ENCODE data around the gene RABGAP1L. TPM values are rescaled to one million over a fixed set of nuclear protein-coding genes. Genes with fewer than 3 reads are reported as not detected.

The RABGAP1L gene
- total and polyA plus RNA-seq, 4 donors, result 4.8 to 53.5 (median 18.8) TPM

GRCh38 chr1:174671826-174672225 is 512.5 kb downstream of the RABGAP1L start:
- H3K36me3 ChIP-seq (ENCODE audit: control insufficient read depth in 4 of 4, insufficient read depth in 3 of 4, low read depth in 1 of 4, low read length in 3 of 4), result no peaks in the 10 kb centered on the region
- H3K4me3 ChIP-seq (ENCODE audit: low read depth in 1 of 3, low read length in 3 of 3), result no peak overlapping the region
- no peak overlapping the region for H3K27ac ChIP-seq (ENCODE audit: low read depth in 1 of 2, low read length in 2 of 2)
- DNase-seq (ENCODE audit: low spot score), result no peak
- no peaks in the 10 kb centered on the region for H3K4me1 ChIP-seq (ENCODE audit: control insufficient read depth in 4 of 4, insufficient read depth in 4 of 4, low read length in 3 of 4)
- WGBS, result 89% methylated on average over 2 of the region's 2 CpGs
- no peak for TF ChIP-seq FOXA2 (IDR thresholded peaks at IDR 0.05)
- TF ChIP-seq EGR1 (IDR thresholded peaks at IDR 0.05; ENCODE audit: low read depth in 2 of 2), result no peak
- TF ChIP-seq ZBTB33 (IDR thresholded peaks at IDR 0.05), result no peak
- TF ChIP-seq REST (IDR thresholded peaks at IDR 0.05), result no peak
- TF ChIP-seq SP1 (IDR thresholded peaks at IDR 0.05), result no peak
- TF ChIP-seq HNF4G (IDR thresholded peaks at IDR 0.05), result no peak
- no peak for TF ChIP-seq TAF1 (conservative IDR thresholded peaks at IDR 0.05)
- no peak for TF ChIP-seq ATF3 (IDR thresholded peaks at IDR 0.05)
- no peak for TF ChIP-seq NR2F2 (IDR thresholded peaks at IDR 0.05)
- TF ChIP-seq CTCF (IDR thresholded peaks at IDR 0.05; ENCODE audit: low read depth, low read length, missing input control), result no peak
- TF ChIP-seq FOXA1 (IDR thresholded peaks at IDR 0.05), result no peak
- H3K9me3 ChIP-seq (ENCODE audit: control insufficient read depth in 4 of 4, low read length in 3 of 4), result peaks cover 0 to 3% (median 0%) of the 10 kb centered on the region in 4 donors
- no peak overlapping the region for H3K9ac ChIP-seq (ENCODE audit: low read depth in 1 of 2, low read length in 2 of 2)
- H3K27me3 ChIP-seq (ENCODE audit: control insufficient read depth in 4 of 4, insufficient read depth in 4 of 4, low read length in 3 of 4), result no peaks in the 10 kb centered on the region

GRCh38 chr1:174676856-174677255 is 517.5 kb downstream of the RABGAP1L start:
- H3K9ac ChIP-seq (ENCODE audit: low read depth in 1 of 2, low read length in 2 of 2), result no peak overlapping the region
- no peaks in the 10 kb centered on the region for H3K4me1 ChIP-seq (ENCODE audit: control insufficient read depth in 4 of 4, insufficient read depth in 4 of 4, low read length in 3 of 4)
- H3K36me3 ChIP-seq (ENCODE audit: control insufficient read depth in 4 of 4, insufficient read depth in 3 of 4, low read depth in 1 of 4, low read length in 3 of 4), result no peaks in the 10 kb centered on the region
- H3K4me3 ChIP-seq (ENCODE audit: low read depth in 1 of 3, low read length in 3 of 3), result no peak overlapping the region
- H3K27ac ChIP-seq (ENCODE audit: low read depth in 1 of 2, low read length in 2 of 2), result no peak overlapping the region
- no peaks in the 10 kb centered on the region for H3K27me3 ChIP-seq (ENCODE audit: control insufficient read depth in 4 of 4, insufficient read depth in 4 of 4, low read length in 3 of 4)
- DNase-seq (ENCODE audit: low spot score), result no peak
- WGBS, result 97% methylated on average over 3 of the region's 3 CpGs
- no peaks in the 10 kb centered on the region for H3K9me3 ChIP-seq (ENCODE audit: control insufficient read depth in 4 of 4, low read length in 3 of 4)
- TF ChIP-seq HNF4A (conservative IDR thresholded peaks at IDR 0.05) (no peak), SP1 (IDR thresholded peaks at IDR 0.05) (no peak), FOXA2 (IDR thresholded peaks at IDR 0.05) (no peak), RAD21 (IDR thresholded peaks at IDR 0.05) (no peak), NR2F2 (IDR thresholded peaks at IDR 0.05) (no peak), TAF1 (conservative IDR thresholded peaks at IDR 0.05) (no peak), ATF3 (IDR thresholded peaks at IDR 0.05) (no peak), REST (IDR thresholded peaks at IDR 0.05) (no peak), CTCF (IDR thresholded peaks at IDR 0.05; ENCODE audit: low read depth, low read length, missing input control) (no peak), JUND (IDR thresholded peaks at IDR 0.05) (no peak), RXRA (IDR thresholded peaks at IDR 0.05) (no peak), YY1 (IDR thresholded peaks at IDR 0.05) (no peak), EGR1 (IDR thresholded peaks at IDR 0.05; ENCODE audit: low read depth in 2 of 2) (no peak), FOXA1 (IDR thresholded peaks at IDR 0.05) (no peak)

Data from liver (tissue), 9 donors.